HEK293 (cell line): Measurements from ENCODE around the gene ANKRA2.

Experiments used
- FEZF1 ChIP-seq: fragments of 450-650 bp; formaldehyde crosslinking; IDR thresholded peaks from 2 replicates; pipeline ENCODE4 v1.5.1; 2016; ENCODE audit warnings: missing biosample characterization, missing genetic modification characterization
- GLI4 ChIP-seq: fragments of 450-650 bp; formaldehyde crosslinking; IDR thresholded peaks from 2 replicates; pipeline ENCODE4 v1.5.1; 2016; ENCODE audit warnings: missing biosample characterization, missing genetic modification characterization
- GLIS2 ChIP-seq: fragments of 450-650 bp; formaldehyde crosslinking; IDR thresholded peaks from 2 replicates; pipeline ENCODE4 v1.5.1; 2016; ENCODE audit warnings: missing biosample characterization, missing genetic modification characterization
- HOXD13 ChIP-seq: sonication (generic); formaldehyde crosslinking; IDR thresholded peaks from 2 replicates; pipeline ENCODE4 v1.8.0; 2022; ENCODE audit warnings: missing genetic modification reagents, borderline replicate concordance
- IKZF3 ChIP-seq: fragments of 450-650 bp; IDR thresholded peaks from 2 replicates; pipeline ENCODE4 v1.5.0; 2018; ENCODE audit warnings: missing biosample characterization, mild to moderate bottlenecking, missing genetic modification characterization, moderate library complexity
- MYNN ChIP-seq: fragments of 450-650 bp; formaldehyde crosslinking; IDR thresholded peaks from 2 replicates; pipeline ENCODE4 v1.5.1; 2016; ENCODE audit warnings: missing biosample characterization, missing genetic modification characterization, borderline replicate concordance
- PRDM1 ChIP-seq: fragments of 450-650 bp; formaldehyde crosslinking; IDR thresholded peaks from 2 replicates; pipeline ENCODE4; 2016; ENCODE audit warnings: missing biosample characterization, missing genetic modification characterization
- REPIN1 ChIP-seq: fragments of 450-650 bp; formaldehyde crosslinking; IDR thresholded peaks from 2 replicates; pipeline ENCODE4 v1.5.1; 2017; ENCODE audit warnings: missing biosample characterization, missing genetic modification characterization, low read depth
- SP7 ChIP-seq: fragments of 450-650 bp; formaldehyde crosslinking; IDR thresholded peaks from 2 replicates; pipeline ENCODE4 v1.5.1; 2016; ENCODE audit warnings: missing biosample characterization, missing genetic modification characterization
- YY2 ChIP-seq: fragments of 450-650 bp; formaldehyde crosslinking; IDR thresholded peaks from 2 replicates; pipeline ENCODE4 v1.5.1; 2016; ENCODE audit warnings: missing biosample characterization, missing genetic modification characterization
- ZNF16 ChIP-seq: fragments of 450-650 bp; formaldehyde crosslinking; IDR thresholded peaks from 2 replicates; pipeline ENCODE4 v1.5.1; 2016; ENCODE audit warnings: low read depth, missing biosample characterization, missing genetic modification characterization
- ZNF184 ChIP-seq: fragments of 450-650 bp; IDR thresholded peaks from 2 replicates; pipeline ENCODE4 v1.5.1; 2018; ENCODE audit warnings: missing biosample characterization, mild to moderate bottlenecking, missing genetic modification characterization
- ZNF202 ChIP-seq: fragments of 450-650 bp; formaldehyde crosslinking; IDR thresholded peaks from 2 replicates; pipeline ENCODE4 v1.5.1; 2016; ENCODE audit warnings: missing biosample characterization, missing genetic modification characterization, borderline replicate concordance
- ZNF211 ChIP-seq: fragments of 450-650 bp; formaldehyde crosslinking; IDR thresholded peaks from 2 replicates; pipeline ENCODE4 v1.5.1; 2016; ENCODE audit warnings: low read depth, missing biosample characterization, missing genetic modification characterization
- ZNF266 ChIP-seq: fragments of 450-650 bp; formaldehyde crosslinking; IDR thresholded peaks from 2 replicates; pipeline ENCODE4 v1.5.1; 2016; ENCODE audit warnings: missing biosample characterization, missing genetic modification characterization, low read depth
- ZNF302 ChIP-seq: fragments of 450-650 bp; formaldehyde crosslinking; IDR thresholded peaks from 2 replicates; pipeline ENCODE4 v1.5.1; 2016; ENCODE audit warnings: missing biosample characterization, missing genetic modification characterization, low read depth
- ZNF311 ChIP-seq: fragments of 450-650 bp; formaldehyde crosslinking; IDR thresholded peaks from 2 replicates; pipeline ENCODE4 v1.5.1; 2017; ENCODE audit warnings: missing biosample characterization, missing genetic modification characterization, borderline replicate concordance
- ZNF350 ChIP-seq: fragments of 450-650 bp; formaldehyde crosslinking; IDR thresholded peaks from 2 replicates; pipeline ENCODE4 v1.5.0; 2017; ENCODE audit warnings: missing biosample characterization, mild to moderate bottlenecking, missing genetic modification characterization
- ZNF391 ChIP-seq: fragments of 450-650 bp; formaldehyde crosslinking; IDR thresholded peaks from 2 replicates; pipeline ENCODE4 v1.5.1; 2016; ENCODE audit warnings: low read depth, missing biosample characterization, missing genetic modification characterization, borderline replicate concordance
- ZNF416 ChIP-seq: fragments of 450-650 bp; formaldehyde crosslinking; IDR thresholded peaks from 2 replicates; pipeline ENCODE4 v1.5.1; 2016; ENCODE audit warnings: missing biosample characterization, missing genetic modification characterization
- ZNF549 ChIP-seq: fragments of 450-650 bp; IDR thresholded peaks from 2 replicates; pipeline ENCODE4 v1.5.1; 2018; ENCODE audit warnings: missing biosample characterization, missing genetic modification characterization, mild to moderate bottlenecking, inconsistent platforms, moderate library complexity
- ZNF585B ChIP-seq: fragments of 450-650 bp; formaldehyde crosslinking; IDR thresholded peaks from 2 replicates; pipeline ENCODE4 v1.5.1; 2016; ENCODE audit warnings: missing biosample characterization, missing genetic modification characterization
- TF ChIP-seq, protein P1 (sequence below): fragments of 450-650 bp; formaldehyde crosslinking; IDR thresholded peaks from 2 replicates; pipeline ENCODE4 v1.5.1; 2016; ENCODE audit warnings: missing biosample characterization, missing genetic modification characterization
- TF ChIP-seq, protein P2 (sequence below): fragments of 450-650 bp; formaldehyde crosslinking; IDR thresholded peaks from 2 replicates; pipeline ENCODE4 v1.5.1; 2016; ENCODE audit warnings: missing biosample characterization, missing genetic modification characterization, low read depth
- TF ChIP-seq, protein P3 (sequence below): fragments of 450-650 bp; IDR thresholded peaks from 2 replicates; pipeline ENCODE4 v1.5.1; 2018; ENCODE audit warnings: missing biosample characterization, missing genetic modification characterization
- TF ChIP-seq, protein P4 (sequence below): fragments of 450-650 bp; formaldehyde crosslinking; IDR thresholded peaks from 2 replicates; pipeline ENCODE4 v1.5.1; 2017; ENCODE audit warnings: missing biosample characterization, mild to moderate bottlenecking, missing genetic modification characterization, moderate library complexity
- TF ChIP-seq, protein P5 (sequence below): fragments of 450-650 bp; formaldehyde crosslinking; IDR thresholded peaks from 2 replicates; pipeline ENCODE4 v1.5.1; 2016; ENCODE audit warnings: missing biosample characterization, missing genetic modification characterization
- TF ChIP-seq, protein P6 (sequence below): fragments of 450-650 bp; formaldehyde crosslinking; IDR thresholded peaks from 2 replicates; pipeline ENCODE4 v1.5.1; 2017; ENCODE audit warnings: missing biosample characterization, missing genetic modification characterization
- TF ChIP-seq, protein P7 (sequence below): fragments of 450-650 bp; formaldehyde crosslinking; IDR thresholded peaks from 2 replicates; pipeline ENCODE4 v1.5.1; 2016; ENCODE audit warnings: missing biosample characterization, missing genetic modification characterization

ANKRA2 gene

DNA sequence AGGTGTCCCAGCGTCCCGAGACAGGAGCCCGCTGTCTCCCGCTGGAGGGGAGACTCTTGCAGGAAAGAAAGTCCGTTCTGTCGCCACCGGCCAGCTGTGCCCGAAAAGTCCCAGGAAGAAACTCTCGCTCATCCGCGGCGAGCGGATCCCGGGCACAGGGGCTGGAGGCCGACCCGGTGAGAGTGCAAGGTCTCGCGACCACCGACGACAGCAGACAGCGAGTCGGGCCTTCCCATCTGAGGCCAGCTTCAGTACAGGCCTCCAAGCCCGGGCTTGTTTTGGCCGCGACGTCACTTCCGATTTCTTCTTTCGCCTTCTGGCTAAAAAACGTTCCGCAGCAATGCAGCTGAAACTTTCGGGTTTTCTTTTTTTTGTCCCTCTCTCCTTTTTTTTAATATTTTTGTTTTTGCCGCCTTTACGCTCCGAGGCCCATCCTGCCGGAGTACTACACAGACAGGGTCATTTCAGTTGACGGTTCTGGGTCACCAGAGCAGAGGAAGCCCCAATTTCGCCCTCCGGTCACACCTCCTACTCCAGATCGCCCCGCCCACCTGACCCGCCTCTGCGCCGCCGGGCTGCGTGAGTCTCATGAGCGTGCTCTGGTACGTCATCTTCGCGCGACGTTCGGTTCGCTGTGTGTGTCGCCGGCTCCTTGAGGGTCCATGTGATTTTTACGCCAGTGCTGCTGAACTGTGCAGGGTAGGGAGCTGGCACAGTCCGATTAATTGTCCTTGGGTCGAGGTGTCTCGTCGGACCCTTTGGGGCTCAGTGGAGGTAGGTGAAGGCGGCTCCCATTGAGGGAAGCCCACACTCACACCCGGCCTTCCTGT lies at the start of gene ANKRA2, which contains the start of gene UTP15 (continued):
- peak; percentile 53; the same call in 1 of the 2 replicates for TF ChIP-seq GLIS2
- TF ChIP-seq YY2, result no peak
- TF ChIP-seq ZNF391, result no peak
- no peak for TF ChIP-seq ZNF350 (tag by site-specific recombination)
- TF ChIP-seq, protein P1, sequence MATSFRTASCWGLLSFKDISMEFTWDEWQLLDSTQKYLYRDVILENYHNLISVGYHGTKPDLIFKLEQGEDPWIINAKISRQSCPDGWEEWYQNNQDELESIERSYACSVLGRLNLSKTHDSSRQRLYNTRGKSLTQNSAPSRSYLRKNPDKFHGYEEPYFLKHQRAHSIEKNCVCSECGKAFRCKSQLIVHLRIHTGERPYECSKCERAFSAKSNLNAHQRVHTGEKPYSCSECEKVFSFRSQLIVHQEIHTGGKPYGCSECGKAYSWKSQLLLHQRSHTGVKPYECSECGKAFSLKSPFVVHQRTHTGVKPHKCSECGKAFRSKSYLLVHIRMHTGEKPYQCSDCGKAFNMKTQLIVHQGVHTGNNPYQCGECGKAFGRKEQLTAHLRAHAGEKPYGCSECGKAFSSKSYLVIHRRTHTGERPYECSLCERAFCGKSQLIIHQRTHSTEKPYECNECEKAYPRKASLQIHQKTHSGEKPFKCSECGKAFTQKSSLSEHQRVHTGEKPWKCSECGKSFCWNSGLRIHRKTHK, result no peak
- no peak for TF ChIP-seq HOXD13 (CRISPR knock-in tag)
- TF ChIP-seq, protein P2, sequence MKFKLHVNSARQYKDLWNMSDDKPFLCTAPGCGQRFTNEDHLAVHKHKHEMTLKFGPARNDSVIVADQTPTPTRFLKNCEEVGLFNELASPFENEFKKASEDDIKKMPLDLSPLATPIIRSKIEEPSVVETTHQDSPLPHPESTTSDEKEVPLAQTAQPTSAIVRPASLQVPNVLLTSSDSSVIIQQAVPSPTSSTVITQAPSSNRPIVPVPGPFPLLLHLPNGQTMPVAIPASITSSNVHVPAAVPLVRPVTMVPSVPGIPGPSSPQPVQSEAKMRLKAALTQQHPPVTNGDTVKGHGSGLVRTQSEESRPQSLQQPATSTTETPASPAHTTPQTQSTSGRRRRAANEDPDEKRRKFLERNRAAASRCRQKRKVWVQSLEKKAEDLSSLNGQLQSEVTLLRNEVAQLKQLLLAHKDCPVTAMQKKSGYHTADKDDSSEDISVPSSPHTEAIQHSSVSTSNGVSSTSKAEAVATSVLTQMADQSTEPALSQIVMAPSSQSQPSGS (tag by site-specific recombination), result 0 out of 2 replicates have a peak, but pooled peaks have one; percentile 31
- no peak for TF ChIP-seq ZNF416
- 0 out of 2 replicates have a peak, but pooled peaks have one; percentile 62 for TF ChIP-seq REPIN1 (tag by site-specific recombination)
- no peak for TF ChIP-seq ZNF302
- no peak for TF ChIP-seq ZNF16 (tag by site-specific recombination)
- no peak for TF ChIP-seq ZNF266 (tag by site-specific recombination)
- no peak for TF ChIP-seq ZNF211 (tag by site-specific recombination)
- TF ChIP-seq, protein P3, sequence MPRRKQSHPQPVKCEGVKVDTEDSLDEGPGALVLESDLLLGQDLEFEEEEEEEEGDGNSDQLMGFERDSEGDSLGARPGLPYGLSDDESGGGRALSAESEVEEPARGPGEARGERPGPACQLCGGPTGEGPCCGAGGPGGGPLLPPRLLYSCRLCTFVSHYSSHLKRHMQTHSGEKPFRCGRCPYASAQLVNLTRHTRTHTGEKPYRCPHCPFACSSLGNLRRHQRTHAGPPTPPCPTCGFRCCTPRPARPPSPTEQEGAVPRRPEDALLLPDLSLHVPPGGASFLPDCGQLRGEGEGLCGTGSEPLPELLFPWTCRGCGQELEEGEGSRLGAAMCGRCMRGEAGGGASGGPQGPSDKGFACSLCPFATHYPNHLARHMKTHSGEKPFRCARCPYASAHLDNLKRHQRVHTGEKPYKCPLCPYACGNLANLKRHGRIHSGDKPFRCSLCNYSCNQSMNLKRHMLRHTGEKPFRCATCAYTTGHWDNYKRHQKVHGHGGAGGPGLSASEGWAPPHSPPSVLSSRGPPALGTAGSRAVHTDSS, result no peak
- no peak for TF ChIP-seq ZNF311 (tag by site-specific recombination)
- TF ChIP-seq ZNF202 (tag by site-specific recombination), result no peak
- TF ChIP-seq, protein P4, sequence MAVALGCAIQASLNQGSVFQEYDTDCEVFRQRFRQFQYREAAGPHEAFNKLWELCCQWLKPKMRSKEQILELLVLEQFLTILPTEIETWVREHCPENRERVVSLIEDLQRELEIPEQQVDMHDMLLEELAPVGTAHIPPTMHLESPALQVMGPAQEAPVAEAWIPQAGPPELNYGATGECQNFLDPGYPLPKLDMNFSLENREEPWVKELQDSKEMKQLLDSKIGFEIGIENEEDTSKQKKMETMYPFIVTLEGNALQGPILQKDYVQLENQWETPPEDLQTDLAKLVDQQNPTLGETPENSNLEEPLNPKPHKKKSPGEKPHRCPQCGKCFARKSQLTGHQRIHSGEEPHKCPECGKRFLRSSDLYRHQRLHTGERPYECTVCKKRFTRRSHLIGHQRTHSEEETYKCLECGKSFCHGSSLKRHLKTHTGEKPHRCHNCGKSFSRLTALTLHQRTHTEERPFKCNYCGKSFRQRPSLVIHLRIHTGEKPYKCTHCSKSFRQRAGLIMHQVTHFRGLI, result no peak
- TF ChIP-seq SP7 (tag by site-specific recombination), result peak; percentile 64
- TF ChIP-seq, protein P5, sequence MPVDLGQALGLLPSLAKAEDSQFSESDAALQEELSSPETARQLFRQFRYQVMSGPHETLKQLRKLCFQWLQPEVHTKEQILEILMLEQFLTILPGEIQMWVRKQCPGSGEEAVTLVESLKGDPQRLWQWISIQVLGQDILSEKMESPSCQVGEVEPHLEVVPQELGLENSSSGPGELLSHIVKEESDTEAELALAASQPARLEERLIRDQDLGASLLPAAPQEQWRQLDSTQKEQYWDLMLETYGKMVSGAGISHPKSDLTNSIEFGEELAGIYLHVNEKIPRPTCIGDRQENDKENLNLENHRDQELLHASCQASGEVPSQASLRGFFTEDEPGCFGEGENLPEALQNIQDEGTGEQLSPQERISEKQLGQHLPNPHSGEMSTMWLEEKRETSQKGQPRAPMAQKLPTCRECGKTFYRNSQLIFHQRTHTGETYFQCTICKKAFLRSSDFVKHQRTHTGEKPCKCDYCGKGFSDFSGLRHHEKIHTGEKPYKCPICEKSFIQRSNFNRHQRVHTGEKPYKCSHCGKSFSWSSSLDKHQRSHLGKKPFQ (tag by site-specific recombination), result no peak
- TF ChIP-seq FEZF1 (tag by site-specific recombination), result no peak
- TF ChIP-seq, protein P6, sequence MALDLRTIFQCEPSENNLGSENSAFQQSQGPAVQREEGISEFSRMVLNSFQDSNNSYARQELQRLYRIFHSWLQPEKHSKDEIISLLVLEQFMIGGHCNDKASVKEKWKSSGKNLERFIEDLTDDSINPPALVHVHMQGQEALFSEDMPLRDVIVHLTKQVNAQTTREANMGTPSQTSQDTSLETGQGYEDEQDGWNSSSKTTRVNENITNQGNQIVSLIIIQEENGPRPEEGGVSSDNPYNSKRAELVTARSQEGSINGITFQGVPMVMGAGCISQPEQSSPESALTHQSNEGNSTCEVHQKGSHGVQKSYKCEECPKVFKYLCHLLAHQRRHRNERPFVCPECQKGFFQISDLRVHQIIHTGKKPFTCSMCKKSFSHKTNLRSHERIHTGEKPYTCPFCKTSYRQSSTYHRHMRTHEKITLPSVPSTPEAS (tag by site-specific recombination), result no peak; the same call in 1 of the 2 replicates
- no peak for TF ChIP-seq ZNF585B (tag by site-specific recombination)
- TF ChIP-seq ZNF549 (tag by site-specific recombination), result no peak
- no peak; the same call in 1 of the 2 replicates for TF ChIP-seq ZNF184 (tag by site-specific recombination)
- no peak for TF ChIP-seq MYNN
- no peak for TF ChIP-seq IKZF3 (tag by site-specific recombination)
- TF ChIP-seq, protein P7, sequence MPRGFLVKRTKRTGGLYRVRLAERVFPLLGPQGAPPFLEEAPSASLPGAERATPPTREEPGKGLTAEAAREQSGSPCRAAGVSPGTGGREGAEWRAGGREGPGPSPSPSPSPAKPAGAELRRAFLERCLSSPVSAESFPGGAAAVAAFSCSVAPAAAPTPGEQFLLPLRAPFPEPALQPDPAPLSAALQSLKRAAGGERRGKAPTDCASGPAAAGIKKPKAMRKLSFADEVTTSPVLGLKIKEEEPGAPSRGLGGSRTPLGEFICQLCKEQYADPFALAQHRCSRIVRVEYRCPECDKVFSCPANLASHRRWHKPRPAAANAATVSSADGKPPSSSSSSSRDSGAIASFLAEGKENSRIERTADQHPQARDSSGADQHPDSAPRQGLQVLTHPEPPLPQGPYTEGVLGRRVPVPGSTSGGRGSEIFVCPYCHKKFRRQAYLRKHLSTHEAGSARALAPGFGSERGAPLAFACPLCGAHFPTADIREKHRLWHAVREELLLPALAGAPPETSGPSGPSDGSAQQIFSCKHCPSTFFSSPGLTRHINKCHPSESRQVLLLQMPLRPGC (tag by site-specific recombination), result no peak
- TF ChIP-seq GLI4 (tag by site-specific recombination), result no peak
- peak; percentile 87 for TF ChIP-seq PRDM1 (tag by site-specific recombination)
